Renal cortex interstitium (tissue), 11 donors: ENCODE measurements around the gene CAPN11. TPM values are rescaled to one million over a fixed set of nuclear protein-coding genes. Genes with fewer than 3 reads are reported as not detected.
"Not testable (repeated sequence)": the region's sequence is repeated elsewhere in the genome, so short reads cannot be mapped to it uniquely, and the experiment has no call there.

ENCODE experiments used
- DNase-seq, 11 donors: peaks; one replicate each; pipeline ENCODE4 v3.0.0-alpha.2; 2013; ENCODE audit warnings: low read depth in 9 of 11, low spot score in 4 of 11; ENCODE audit errors: extremely low read depth in 1 of 11
- polyA plus RNA-seq, 3 donors: library from polyadenylated mRNA; unstranded; fragments of 120-200 nt; gene quantifications; one replicate each; pipeline ENCODE4 v1.2.1, GENCODE V29; 2013; ENCODE audit not compliant: insufficient read length in 3 of 3

CAPN11 gene
- polyA plus RNA-seq, 3 donors = 0.14 to 0.20 TPM; not detected in 1

DNA sequence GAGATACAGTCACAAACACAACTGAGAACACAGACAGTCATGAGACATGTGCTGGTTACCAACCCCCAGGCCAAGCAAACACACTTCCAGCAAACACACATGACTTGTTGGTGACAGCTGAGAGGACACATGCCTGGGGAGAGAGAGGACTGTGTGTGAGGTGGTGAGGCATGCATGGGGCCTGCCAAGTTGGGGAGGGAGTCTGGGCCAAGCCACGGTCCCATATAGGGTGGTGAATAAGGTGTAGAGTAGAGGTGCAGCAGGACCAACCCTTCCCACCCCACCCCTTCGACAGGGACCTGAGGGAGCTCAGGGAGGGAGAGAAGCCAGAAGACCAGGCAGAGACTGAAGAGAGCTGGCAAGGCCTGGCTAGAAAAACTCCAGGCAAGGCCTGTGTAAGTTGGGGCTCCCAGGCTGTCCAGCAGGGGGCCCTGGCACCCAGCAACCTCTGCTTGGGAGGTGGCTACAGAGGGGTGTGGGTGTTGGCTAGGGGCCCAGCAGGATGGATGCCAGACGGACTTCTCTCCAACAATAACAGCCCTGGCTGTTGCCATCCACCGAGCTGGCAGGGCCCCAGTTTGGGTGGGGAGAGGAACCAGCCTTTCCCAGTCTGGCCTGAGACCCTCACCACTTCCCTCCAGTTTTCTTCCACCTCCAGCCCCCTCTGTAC is 62.8 kb downstream of the CAPN11 start:
- no peak for DNase-seq

- DNase-seq = no peak
These were observed 63.3 kb downstream of the CAPN11 start for GRCh38 chr6:44221961-44222335.

DNA sequence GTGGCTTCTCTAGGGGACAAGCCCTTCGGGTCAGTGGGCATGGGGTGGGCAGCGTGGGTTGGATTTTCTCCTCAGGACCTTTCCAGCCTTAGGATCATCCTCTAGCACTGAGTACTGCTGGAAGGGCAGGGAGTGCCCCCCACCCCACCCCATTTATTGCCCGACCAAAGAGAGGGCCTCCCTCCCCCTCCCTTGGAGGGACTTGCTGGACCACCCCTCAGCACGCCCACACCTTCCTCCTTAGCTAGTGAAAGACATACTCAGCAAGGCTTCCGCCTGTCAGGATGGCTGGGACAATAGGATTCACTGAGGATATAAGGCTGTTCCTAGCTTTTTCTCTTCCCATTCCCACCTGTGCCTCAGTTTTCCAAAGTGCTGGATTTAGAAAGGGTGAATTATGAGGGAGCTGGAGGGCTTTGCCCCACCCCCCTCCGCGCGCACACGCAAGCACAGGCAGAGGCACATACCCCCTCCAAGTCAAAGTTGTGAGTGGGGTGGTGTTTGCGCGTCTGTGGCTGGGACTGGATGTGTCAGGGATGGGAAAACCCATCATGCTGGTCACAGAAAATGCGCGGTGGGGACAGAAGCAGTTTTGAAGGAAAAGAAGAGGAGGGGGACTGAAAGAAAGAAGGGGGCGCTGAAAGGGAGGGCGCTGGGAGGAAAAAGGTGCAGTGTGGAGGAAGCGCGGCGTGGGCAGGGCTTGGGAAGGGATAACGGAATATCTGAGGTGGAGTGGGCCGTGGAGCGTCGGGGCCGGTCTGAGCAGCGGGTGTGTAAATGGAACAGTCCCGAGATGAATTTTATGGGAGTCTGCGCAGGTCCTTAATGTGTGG is 64.1 kb downstream of the CAPN11 start:
- no peak for DNase-seq

DNA sequence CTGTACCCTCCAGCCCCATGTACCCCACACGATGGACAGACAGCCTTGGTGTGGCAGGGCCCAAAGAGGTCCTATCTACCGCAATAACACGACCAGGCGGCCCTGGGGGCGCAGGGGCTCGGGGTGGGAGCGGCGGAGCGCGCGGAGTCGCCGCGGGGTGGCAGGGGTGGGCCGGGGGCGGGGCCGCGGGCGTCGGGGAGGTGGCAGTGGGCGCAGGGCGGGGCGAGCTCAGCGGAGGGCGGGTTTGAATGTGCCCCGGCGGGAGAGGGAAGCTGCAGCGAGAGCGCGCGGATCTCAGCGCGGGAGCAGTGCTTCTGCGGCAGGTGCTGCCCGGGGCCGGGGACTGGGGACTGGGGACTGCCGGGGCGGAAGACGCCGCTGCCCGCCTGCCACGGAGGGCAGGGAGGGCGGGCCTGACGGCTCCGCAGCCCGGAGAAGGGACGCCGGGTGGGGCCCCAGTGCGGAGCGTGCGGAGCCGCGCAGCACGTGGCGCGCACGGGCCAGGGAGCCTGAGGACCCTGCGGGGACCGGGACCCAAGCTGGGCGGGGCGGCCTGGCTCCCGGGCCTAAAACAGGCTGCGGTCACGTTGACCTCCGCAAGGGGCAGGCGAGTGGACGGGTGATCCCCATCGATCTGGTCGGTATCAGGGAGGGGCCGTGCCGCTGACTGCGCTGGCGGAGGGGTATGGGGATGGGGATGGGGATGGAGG is 64.9 kb downstream of the CAPN11 start, which contains the start of gene SLC29A1:
Gene SLC29A1 (plus strand): TSS at position 277 of the 710 bp plus-strand sequence. CDS start 3,719 bp downstream, outside the sequence.
- no peak for DNase-seq

DNA sequence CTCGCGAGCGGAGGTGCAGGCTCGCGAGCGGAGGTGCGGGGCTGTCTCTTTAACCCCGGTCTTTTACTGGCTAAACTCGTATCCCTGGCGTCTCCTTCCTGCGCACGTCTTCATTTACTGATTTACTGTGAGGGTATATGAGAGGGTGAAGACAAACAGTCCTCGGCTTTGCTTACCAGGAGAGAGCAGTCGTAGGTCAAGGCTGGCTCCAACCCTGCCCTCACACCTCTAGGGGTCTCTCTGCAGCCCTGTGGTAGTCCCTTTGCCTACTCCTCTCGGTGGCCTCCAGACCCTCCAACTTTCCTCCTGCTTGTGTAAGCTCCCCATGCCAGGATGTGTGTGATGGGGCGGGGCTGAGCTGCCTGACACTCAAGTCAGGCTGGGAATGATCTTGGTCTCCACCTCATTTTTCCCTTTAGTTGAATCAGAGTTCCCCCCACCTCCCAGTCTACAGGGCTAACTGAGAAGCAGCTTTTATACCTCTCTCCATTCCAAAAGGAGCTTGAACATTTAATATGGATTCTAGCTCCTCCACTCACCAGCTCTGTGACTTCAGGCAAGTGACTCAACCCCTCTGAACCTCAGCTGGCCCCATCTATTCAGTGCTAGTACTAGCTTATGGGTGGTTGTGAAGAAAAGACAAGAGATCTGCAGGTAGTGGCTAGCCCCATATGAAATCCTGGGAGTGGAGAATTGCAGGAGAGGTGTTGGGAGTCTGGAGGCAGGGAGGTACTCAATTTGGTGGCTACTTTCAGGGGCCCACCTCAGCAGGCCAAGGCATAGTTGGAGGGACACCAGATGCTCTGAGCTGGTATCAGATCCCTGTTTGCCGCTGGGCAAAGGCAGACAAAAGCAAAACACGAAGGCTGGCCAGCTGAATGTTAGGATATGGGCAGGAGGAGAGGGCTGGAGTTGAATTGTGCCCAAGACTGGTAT is 65.7 kb downstream of the CAPN11 start:
- no peak for DNase-seq

DNA sequence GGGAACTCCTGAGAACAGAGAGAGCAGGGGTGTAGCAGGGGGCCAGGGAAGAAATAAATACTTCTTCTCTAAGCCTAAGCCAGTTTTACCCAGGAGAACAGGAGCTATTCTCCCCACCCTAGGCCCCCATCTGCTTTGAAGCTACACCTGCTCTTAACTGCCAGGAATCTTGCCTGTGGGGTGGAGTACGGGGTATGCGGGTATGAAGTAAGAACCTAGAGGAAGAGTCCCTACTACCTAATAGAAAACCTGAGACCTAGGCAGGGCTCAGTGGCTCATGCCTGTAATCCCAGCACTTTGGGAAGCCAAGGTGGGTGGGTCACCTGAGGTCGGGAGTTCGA is 66.3 kb downstream of the CAPN11 start:
- no peak for DNase-seq

DNA sequence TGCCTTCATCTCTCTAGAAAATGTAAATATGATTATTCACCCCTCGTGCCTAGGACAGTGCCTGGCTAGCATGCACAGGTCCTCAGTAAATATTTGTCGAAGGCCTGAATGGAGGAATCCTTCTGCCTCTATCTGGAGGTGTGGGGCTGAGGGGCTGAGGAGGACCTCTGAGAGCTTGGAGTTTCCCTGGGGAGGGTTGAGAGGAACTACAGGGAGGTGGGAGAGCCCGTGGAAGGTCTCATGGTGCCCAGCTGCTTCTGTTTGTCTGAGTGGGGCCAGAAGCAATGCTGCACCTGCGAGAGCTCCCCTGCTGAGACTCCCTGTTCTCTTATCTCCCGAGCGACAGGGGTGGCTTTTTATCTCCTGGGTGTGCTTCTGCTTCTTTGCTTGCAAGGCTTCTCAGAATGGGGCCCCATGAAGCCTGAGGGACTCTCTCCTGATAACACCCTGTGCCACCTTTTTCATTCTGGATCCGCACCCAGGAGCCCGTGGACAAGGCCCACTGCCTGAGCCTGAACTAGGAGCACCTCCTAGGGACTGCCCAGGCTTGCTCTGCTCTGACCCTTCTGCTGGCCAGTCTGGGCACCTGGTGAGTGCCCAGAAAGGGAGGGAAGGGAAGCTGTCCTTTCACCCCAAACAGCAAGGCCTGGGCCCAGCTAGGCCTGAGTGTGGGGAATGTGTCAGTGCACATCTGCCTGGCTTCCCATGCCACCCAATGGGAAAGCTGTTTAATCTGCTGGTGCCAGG is 67.1 kb downstream of the CAPN11 start:
- no peak for DNase-seq

DNA sequence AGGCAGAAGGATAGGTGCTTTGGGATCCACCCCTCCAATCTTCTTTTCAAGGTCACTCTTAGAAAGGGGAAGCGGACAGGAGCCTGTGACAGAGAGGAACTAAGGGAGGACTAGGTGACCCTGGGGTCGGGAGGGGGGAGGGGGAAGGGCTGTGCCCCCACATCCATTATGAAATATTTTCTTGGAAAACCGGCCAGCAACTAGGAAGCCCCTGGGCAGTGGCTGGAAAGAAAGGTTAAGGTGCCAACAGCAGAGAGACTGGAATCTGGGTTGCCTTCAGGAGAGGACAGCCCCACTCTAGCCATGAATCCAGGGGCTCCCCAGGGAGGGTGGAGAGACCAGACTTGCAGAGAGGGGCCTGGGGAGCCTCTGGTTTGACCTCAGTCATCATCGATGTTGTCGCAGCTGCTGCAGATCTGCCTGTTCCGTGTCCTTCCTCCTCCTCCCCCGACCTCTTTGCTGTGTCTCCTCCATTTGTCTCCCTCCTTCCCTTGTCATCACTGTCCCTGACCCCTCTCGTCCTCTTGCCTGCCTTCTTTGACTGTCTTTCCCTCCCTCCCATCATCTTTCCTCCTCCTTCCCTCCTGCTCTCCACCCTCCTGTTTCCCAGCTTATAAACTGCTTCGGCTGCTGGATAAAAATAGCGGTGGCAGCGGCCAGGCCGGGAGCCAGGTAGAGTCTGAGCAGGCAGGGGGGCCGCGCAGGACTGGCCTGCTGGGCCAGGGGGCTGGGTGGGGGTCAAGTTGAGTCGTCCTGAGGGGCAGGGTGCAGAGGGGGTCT is 67.9 kb downstream of the CAPN11 start:
- DNase-seq = no peak

GRCh38 chr6:44227148-44227793 is 68.7 kb downstream of the CAPN11 start:
- DNase-seq = no peak

DNA sequence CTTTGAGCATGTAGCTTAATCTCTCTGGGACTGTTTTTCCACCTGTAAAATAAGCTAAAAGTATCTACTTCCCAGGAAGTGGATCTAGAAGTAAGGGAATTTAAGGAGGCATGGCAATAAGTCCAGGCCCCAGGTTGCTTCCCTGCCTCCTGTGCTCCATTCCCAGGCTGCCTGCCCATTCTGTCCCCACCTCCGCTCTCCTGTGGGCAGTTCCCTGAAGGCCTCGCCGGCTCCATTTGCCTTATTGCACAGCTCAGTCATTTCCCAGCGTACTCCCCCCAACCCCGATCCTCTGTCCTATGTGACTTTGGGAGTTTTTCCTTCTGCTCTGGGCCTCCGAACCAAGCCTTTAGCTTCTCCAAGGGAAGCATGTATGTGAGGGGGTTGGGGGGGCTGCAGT is 69.4 kb downstream of the CAPN11 start:
- no peak for DNase-seq

GRCh38 chr6:44228433-44228832 is 69.8 kb downstream of the CAPN11 start:
- no peak for DNase-seq

DNA sequence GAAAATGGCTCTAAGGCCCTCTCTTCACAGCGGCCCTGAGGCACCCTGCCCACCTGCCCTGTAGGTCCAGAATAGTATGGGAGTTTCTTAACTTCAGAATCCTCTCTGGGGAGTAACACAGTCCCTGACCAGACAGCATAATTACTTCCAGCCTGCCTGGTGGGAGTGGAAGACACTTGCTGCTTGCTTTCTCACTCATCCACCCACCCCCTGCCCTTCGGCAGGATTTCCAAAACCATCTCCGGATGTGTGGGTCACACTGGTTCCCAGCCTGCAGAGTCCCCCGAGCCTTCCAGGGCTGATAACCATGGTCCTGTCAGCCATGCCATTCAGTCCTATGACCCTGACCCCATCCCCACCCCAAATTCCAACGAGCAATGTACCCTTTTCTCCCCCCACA is 70.2 kb downstream of the CAPN11 start:
- DNase-seq = no peak

GRCh38 chr6:44229376-44230033 is 70.9 kb downstream of the CAPN11 start:
- no peak for DNase-seq

GRCh38 chr6:44230034-44230675 is 71.5 kb downstream of the CAPN11 start:
- DNase-seq = no peak

GRCh38 chr6:44231426-44231825 is 72.8 kb downstream of the CAPN11 start:
- DNase-seq = not testable (repeated sequence)
